K562 (cell line): ENCODE data around the gene RNF26. TPM values are rescaled to one million over a fixed set of nuclear protein-coding genes. Genes with fewer than 3 reads are reported as not detected.

Source experiments
- ATAC-seq: fragments of 200-7000 bp; cut with Tn5 transposase; 3 replicates; pipeline ENCODE4 v1.9.1; 2020; ENCODE audit warnings: moderate library complexity
- BruUV-seq: library from RNA; stranded (reverse); fragments of 400-500 nt; replicated peaks from 2 replicates; lab custom pipeline; 2021; lab: Mats Ljungman, UMichigan
- CTCF ChIA-PET: fragments of 300-600 bp; formaldehyde crosslinking; extraction: SDS; loops from one replicate; lab custom pipeline; 2021; ENCODE audit warnings: low intra/inter-chr PET ratio; lab: Yijun Ruan, JAX
- POLR2A ChIA-PET: fragments of 300-600, 350-650 bp; sonication (Branson Sonifier 250); formaldehyde crosslinking; extraction: SDS; loops from one replicate; lab custom pipeline; 2021; ENCODE audit warnings: antibody characterized with exemption, inconsistent platforms; lab: Yijun Ruan, JAX
- DNase-seq, 4 experiments: peaks; one replicate each; pipeline versions ENCODE4 v3.0.0 to v3.0.0-alpha.2; 2011 to 2018; ENCODE audit warnings: low spot score in 3 of 4, mixed read lengths in 3 of 4; ENCODE audit errors: extremely low read depth in 1 of 4
- FAIRE-seq: peaks from 2 replicates; lab custom pipeline; 2011; peaks lifted over from hg19 to GRCh38; lab: Jason Lieb, UNC
- H2AFZ ChIP-seq: 2 replicates; pipeline ENCODE4 v1.6.0; 2011; ENCODE audit warnings: low read depth, low read length, control low read depth, inconsistent platforms
- H3K27ac ChIP-seq: fragments of 200-600 bp; 3 replicates; pipeline ENCODE4 v1.8.0; 2011; ENCODE audit warnings: low read depth, mild to moderate bottlenecking, control low read depth, inconsistent platforms, low read length, moderate library complexity, mixed read lengths; ENCODE audit errors: extremely low read depth
- H3K27me3 ChIP-seq, 2 experiments: fragments of 300-600 bp in 1 of 2; 2 replicates in 1 of 2; 3 replicates in 1 of 2; pipeline versions ENCODE4 v1.6.0 to v1.8.0; 2011; ENCODE audit warnings: inconsistent platforms in 2 of 2, low read length in 2 of 2, mild to moderate bottlenecking in 1 of 2, mixed read lengths in 1 of 2, moderate library complexity in 1 of 2; ENCODE audit not compliant: control insufficient read depth in 2 of 2, insufficient read depth in 2 of 2
- H3K36me3 ChIP-seq: fragments of 300-600 bp; 3 replicates; pipeline ENCODE4 v1.8.0; 2011; ENCODE audit warnings: mild to moderate bottlenecking, low read length, inconsistent platforms; ENCODE audit not compliant: control insufficient read depth, insufficient read depth
- H3K4me1 ChIP-seq, 2 experiments: fragments of 200-600 bp in 1 of 2; replicated peaks in 1 of 2; 2 replicates in 1 of 2; 3 replicates in 1 of 2; pipeline versions ENCODE4 v1.5.1 to v1.8.0; 2011; ENCODE audit warnings: inconsistent platforms in 2 of 2, low read length in 2 of 2, mild to moderate bottlenecking in 1 of 2, mixed read lengths in 1 of 2, moderate library complexity in 1 of 2; ENCODE audit not compliant: control insufficient read depth in 2 of 2, insufficient read depth in 2 of 2
- H3K4me2 ChIP-seq: 2 replicates; pipeline ENCODE4 v1.6.1; 2011; ENCODE audit warnings: low read length, control low read depth, inconsistent platforms, mixed read lengths; ENCODE audit not compliant: insufficient read depth
- H3K4me3 ChIP-seq: fragments of 200-600 bp; sonication (generic), shearing (Covaris generic); 2 replicates; pipeline ENCODE4 v1.5.1; 2016; ENCODE audit warnings: control low read depth, inconsistent platforms
- H3K79me2 ChIP-seq: fragments of 200-600 bp; 3 replicates; pipeline ENCODE4 v1.8.0; 2011; ENCODE audit warnings: low read length, inconsistent platforms; ENCODE audit not compliant: control insufficient read depth, insufficient read depth
- H3K9ac ChIP-seq, 2 experiments: 2 replicates each; pipeline versions ENCODE4 v1.6.0 to v1.6.1; 2011; ENCODE audit warnings: low read depth in 2 of 2, low read length in 2 of 2, control low read depth in 1 of 2, inconsistent platforms in 1 of 2, mild to moderate bottlenecking in 1 of 2, mixed read lengths in 1 of 2; ENCODE audit not compliant: insufficient read depth in 1 of 2
- H3K9me1 ChIP-seq: one replicate; pipeline ENCODE4 v1.6.0; 2011; ENCODE audit warnings: inconsistent platforms, mild to moderate bottlenecking, low read length, moderate library complexity; ENCODE audit not compliant: control insufficient read depth, insufficient read depth
- H3K9me3 ChIP-seq: replicated peaks from 2 replicates; pipeline ENCODE4 v1.5.1; 2011; ENCODE audit warnings: low read depth, low read length, inconsistent platforms; ENCODE audit not compliant: control insufficient read depth, insufficient read depth
- H4K20me1 ChIP-seq: replicated peaks from 2 replicates; pipeline ENCODE4 v1.6.1; 2011; ENCODE audit warnings: low read length, inconsistent platforms, mixed read lengths; ENCODE audit not compliant: control insufficient read depth, insufficient read depth
- BDP1 ChIP-seq: IDR thresholded peaks from 3 replicates; pipeline ENCODE4 v1.6.1; 2011; ENCODE audit not compliant: insufficient read length, insufficient read depth
- DACH1 ChIP-seq: fragments of 450-650 bp; IDR thresholded peaks from 2 replicates; pipeline ENCODE4 v1.6.1; 2018; ENCODE audit not compliant: partially characterized antibody
- EGR1 ChIP-seq: fragments of 450-650 bp; conservative IDR thresholded peaks from 2 replicates; pipeline ENCODE4 v1.6.1; 2017; ENCODE audit warnings: mild to moderate bottlenecking
- MEF2A ChIP-seq: IDR thresholded peaks from 2 replicates; pipeline ENCODE4 v1.6.1; 2011; ENCODE audit warnings: low read depth, mild to moderate bottlenecking, low read length, moderate library complexity; ENCODE audit not compliant: control insufficient read depth
- MYNN ChIP-seq, 2 experiments: sonication (generic); formaldehyde crosslinking in 1 of 2; IDR thresholded peaks; 2 replicates each; pipeline versions ENCODE4 v1.5.0 to v1.6.1; 2016 to 2020; ENCODE audit warnings: antibody characterized with exemption in 1 of 2, missing genetic modification reagents in 1 of 2
- RFX7 ChIP-seq: fragments of 250-450 bp; sonication (Bioruptor Pico); IDR thresholded peaks from 2 replicates; pipeline ENCODE4 v1.5.1; 2021; ENCODE audit warnings: mild to moderate bottlenecking
- SUPT5H ChIP-seq: fragments of 450-650 bp; IDR thresholded peaks from 2 replicates; pipeline ENCODE4 v1.6.1; 2016
- ZC3H11A ChIP-seq: IDR thresholded peaks from 2 replicates; pipeline ENCODE4 v1.6.1; 2012; ENCODE audit warnings: low read depth, low read length, improper control_type of control experiment
- ZNF174 ChIP-seq: fragments of 250-450 bp; sonication (Bioruptor Pico); IDR thresholded peaks from 2 replicates; pipeline ENCODE4 v1.4.0; 2020; ENCODE audit warnings: mild to moderate bottlenecking
- WGBS: fragments of 100-300 bp; shearing (Covaris generic); methylation state at CpG from one replicate; pipeline ENCODE4 v1.1.6; 2016; ENCODE audit warnings: low coverage, mixed read lengths; ENCODE audit not compliant: insufficient coverage; ENCODE audit errors: missing lambda C conversion rate; 5-methylcytosine and 5-hydroxymethylcytosine counted together
- in situ Hi-C: fragments of 300-500 bp; cut with MboI; formaldehyde crosslinking; loops from 4 replicates; pipeline ENCODE4 v1.15.0; 2018; ENCODE audit warnings: inconsistent platforms, mixed read lengths
- intact Hi-C: fragments of 100-400 bp; cut with micrococcal nuclease; formaldehyde crosslinking; loops from 2 replicates; pipeline ENCODE4 v1.14.2; 2022
- polyA plus RNA-seq, 8 experiments: library from polyadenylated mRNA; depleted of rRNA in 4 of 8; stranded (reverse) in 5 of 8; unstranded in 3 of 8; fragments of >200 nt; fragmentation: Nextera tagmentation in 2 of 8; fragmentation: Illumina TruSeq in 1 of 8; extraction: Ambion mirVana in 2 of 8; extraction: Trizol in 1 of 8; gene quantifications; 2 replicates each; pipeline versions ENCODE4 v1.2.1 to v1.2.3, GENCODE V29; 2011 to 2014; ENCODE audit warnings: inconsistent platforms in 1 of 8, missing spikeins in 1 of 8
- total RNA-seq, 7 experiments: library from RNA; depleted of rRNA in 6 of 7; stranded (reverse); fragments of >200 nt in 6 of 7; fragmentation: Illumina TruSeq in 2 of 7; extraction: Trizol in 2 of 7; gene quantifications; 2 replicates each; pipeline versions ENCODE4 v1.2.1 to v1.2.3, GENCODE V29; 2011 to 2021; ENCODE audit warnings: low replicate concordance in 1 of 7
- TF ChIP-seq, protein P1 (sequence below): fragments of 450-650 bp; IDR thresholded peaks from 2 replicates; pipeline ENCODE4 v1.6.1; 2016; ENCODE audit warnings: borderline replicate concordance
- TF ChIP-seq, protein P2 (sequence below), 2 experiments: fragments of 450-650 bp; formaldehyde crosslinking in 1 of 2; IDR thresholded peaks; 2 replicates each; pipeline versions ENCODE4 v1.4.0 to v1.6.1; 2014 to 2020; ENCODE audit warnings: mild to moderate bottlenecking in 2 of 2, borderline replicate concordance in 1 of 2, low read depth in 1 of 2

Gene RNF26
- total and polyA plus RNA-seq, 9 of the 15 experiments (the other 6 are each of a cell fraction or from before 2014, with no cell fraction given) = 5.3 to 53.6 (median 12.7) TPM

- Histone ChIP-seq H3K4me1 (peaks cover 43 to 53% of the 10 kb centered on the region in 2 experiments), H3K27me3 (no peaks in the 10 kb centered on the region), H3K27ac (peak overlapping the region; percentile 57; the same call in 2 of the 3 replicates), H3K4me3 (no peak overlapping the region), H2AFZ (no peak overlapping the region), H4K20me1 (no peaks in the 10 kb centered on the region), H3K9me3 (no peaks in the 10 kb centered on the region), H3K9me1 (peaks cover 5% of the 10 kb centered on the region), H3K79me2 (peaks cover 18% of the 10 kb centered on the region; the same call in 2 of the 3 replicates), H3K36me3 (peaks cover 31% of the 10 kb centered on the region), H3K4me2 (peak overlapping the region; percentile 51), H3K9ac (peak overlapping the region; percentile 5 to 88; a peak in 2 of 4 replicates)
- WGBS = 22% methylated on average over 8 of the region's 8 CpGs
- intact Hi-C loops (no loop called here), in situ Hi-C loops (no loop called here)
- ChIA-PET CTCF (interaction anchor here (1.4 kb wide), 1 partner anchor 21 kb away, joined by 4 read pairs; no protein-coding TSS in a partner anchor), POLR2A (interaction anchor here (0.5 to 3.0 kb wide), 10 partner anchors 8 to 364 kb away, joined by 3 to 24 read pairs (median 4); no protein-coding TSS in a partner anchor)
- peak; percentile 86 for FAIRE-seq
- DNase-seq = peak; percentile 67 to 88 (median 75)
- BruUV-seq = no TSS peak
- ATAC-seq = peak; percentile 78
- no peak for TF ChIP-seq ZNF174 (CRISPR knock-in tag)
- TF ChIP-seq ZC3H11A = no peak
- no peak for TF ChIP-seq BDP1
- TF ChIP-seq DACH1 = peak; percentile 32
- TF ChIP-seq, protein P1, sequence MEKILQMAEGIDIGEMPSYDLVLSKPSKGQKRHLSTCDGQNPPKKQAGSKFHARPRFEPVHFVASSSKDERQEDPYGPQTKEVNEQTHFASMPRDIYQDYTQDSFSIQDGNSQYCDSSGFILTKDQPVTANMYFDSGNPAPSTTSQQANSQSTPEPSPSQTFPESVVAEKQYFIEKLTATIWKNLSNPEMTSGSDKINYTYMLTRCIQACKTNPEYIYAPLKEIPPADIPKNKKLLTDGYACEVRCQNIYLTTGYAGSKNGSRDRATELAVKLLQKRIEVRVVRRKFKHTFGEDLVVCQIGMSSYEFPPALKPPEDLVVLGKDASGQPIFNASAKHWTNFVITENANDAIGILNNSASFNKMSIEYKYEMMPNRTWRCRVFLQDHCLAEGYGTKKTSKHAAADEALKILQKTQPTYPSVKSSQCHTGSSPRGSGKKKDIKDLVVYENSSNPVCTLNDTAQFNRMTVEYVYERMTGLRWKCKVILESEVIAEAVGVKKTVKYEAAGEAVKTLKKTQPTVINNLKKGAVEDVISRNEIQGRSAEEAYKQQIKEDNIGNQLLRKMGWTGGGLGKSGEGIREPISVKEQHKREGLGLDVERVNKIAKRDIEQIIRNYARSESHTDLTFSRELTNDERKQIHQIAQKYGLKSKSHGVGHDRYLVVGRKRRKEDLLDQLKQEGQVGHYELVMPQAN = 0 out of 2 replicates have a peak, but pooled peaks have one; percentile 12
- TF ChIP-seq, protein P2, sequence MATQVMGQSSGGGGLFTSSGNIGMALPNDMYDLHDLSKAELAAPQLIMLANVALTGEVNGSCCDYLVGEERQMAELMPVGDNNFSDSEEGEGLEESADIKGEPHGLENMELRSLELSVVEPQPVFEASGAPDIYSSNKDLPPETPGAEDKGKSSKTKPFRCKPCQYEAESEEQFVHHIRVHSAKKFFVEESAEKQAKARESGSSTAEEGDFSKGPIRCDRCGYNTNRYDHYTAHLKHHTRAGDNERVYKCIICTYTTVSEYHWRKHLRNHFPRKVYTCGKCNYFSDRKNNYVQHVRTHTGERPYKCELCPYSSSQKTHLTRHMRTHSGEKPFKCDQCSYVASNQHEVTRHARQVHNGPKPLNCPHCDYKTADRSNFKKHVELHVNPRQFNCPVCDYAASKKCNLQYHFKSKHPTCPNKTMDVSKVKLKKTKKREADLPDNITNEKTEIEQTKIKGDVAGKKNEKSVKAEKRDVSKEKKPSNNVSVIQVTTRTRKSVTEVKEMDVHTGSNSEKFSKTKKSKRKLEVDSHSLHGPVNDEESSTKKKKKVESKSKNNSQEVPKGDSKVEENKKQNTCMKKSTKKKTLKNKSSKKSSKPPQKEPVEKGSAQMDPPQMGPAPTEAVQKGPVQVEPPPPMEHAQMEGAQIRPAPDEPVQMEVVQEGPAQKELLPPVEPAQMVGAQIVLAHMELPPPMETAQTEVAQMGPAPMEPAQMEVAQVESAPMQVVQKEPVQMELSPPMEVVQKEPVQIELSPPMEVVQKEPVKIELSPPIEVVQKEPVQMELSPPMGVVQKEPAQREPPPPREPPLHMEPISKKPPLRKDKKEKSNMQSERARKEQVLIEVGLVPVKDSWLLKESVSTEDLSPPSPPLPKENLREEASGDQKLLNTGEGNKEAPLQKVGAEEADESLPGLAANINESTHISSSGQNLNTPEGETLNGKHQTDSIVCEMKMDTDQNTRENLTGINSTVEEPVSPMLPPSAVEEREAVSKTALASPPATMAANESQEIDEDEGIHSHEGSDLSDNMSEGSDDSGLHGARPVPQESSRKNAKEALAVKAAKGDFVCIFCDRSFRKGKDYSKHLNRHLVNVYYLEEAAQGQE (IDR thresholded peaks at IDR 0.05; ENCODE audit: borderline replicate concordance) = 0 out of 2 replicates have a peak, but pooled peaks have one; percentile 5
- TF ChIP-seq, protein P2 (CRISPR knock-in tag; IDR thresholded peaks at IDR 0.05; ENCODE audit: low read depth) = no peak
- no peak for TF ChIP-seq SUPT5H
- TF ChIP-seq RFX7 (CRISPR knock-in tag) = no peak
- peak; percentile 88 for TF ChIP-seq EGR1
- peak; percentile 93 for TF ChIP-seq MEF2A
- TF ChIP-seq MYNN (IDR thresholded peaks at IDR 0.05) = peak; percentile 55; the same call in 1 of the 2 replicates
- TF ChIP-seq MYNN (CRISPR knock-in tag; IDR thresholded peaks at IDR 0.05) = no peak
Measured at GRCh38 chr11:119361056-119361787, 26.9 kb downstream of the RNF26 start.
